Measurements from ENCODE around the gene FAM118B.

- TF ChIP-seq CTCF (IDR thresholded peaks at IDR 0.05; ENCODE audit: poor library complexity) (no peak), EZH2 (IDR thresholded peaks at IDR 0.05; ENCODE audit: borderline replicate concordance) (no peak)
These were observed 69.7 kb downstream of the FAM118B start for GRCh38 chr11:126281245-126281644.
